Measurements from ENCODE around the gene GPS1.

The GPS1 gene

GRCh38 chr17:82081546-82081945, 29.8 kb downstream of the GPS1 start:
- DNase-seq: no peak

DNA sequence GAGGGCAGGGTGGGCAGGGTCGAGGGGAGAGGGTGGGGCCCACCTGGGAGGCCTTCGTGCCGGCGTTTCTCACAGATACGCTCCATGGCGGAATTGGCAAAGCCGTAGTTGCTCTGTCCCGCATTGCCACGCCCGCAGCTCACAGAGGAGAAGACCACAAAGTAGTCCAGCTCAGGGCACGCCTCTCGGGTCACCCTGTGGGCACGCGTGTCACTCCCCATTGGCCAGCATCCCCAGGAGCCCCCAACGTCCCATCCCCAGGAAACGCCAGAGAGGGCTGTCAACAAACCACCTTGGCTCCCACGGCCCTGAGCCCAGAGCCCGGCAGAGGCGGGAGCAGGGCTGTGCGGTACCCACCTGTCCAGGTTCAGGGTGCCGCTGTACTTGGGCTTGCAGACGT, 30.3 kb downstream of the GPS1 start:
- DNase-seq: no peak

DNA sequence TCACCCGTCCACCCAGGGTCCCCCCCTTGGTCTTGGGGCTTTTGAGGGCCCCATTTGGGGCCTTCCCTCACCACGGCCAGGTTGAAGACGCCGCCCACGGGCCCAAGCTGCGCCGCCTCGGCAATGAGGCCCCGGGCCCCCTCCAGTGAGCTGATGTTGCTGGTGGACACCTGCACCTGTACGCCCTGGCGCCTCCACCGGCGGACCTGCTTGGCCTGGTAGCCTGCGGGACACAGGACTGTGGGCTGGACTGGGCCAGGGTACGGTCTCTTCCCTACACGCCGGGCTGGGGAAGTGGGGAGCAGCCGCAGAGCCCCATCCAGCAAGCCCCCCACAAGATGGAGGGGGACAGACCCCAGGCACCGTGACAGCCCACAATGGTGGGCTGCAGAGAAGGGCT, 30.8 kb downstream of the GPS1 start:
- no peak for DNase-seq

DNA sequence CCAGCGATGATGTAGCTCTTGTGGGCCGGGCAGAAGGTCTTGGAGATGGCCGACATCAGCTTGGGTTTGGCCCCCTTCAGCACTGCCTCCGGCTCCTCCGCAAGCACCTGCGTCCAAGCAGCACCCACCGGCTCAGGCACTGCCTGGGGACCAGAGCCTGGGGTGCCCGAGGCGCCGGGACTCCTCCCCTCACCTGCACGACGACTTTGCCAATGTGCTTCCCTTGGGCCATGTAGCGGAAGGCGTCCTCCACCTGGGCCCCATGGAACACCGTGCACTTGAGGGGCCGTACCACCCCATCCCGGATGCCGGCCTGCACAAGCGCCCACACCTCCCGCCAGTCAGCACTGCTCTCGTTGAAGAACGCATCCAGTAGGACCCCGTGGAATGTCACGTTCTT, 31.3 kb downstream of the GPS1 start:
- no peak for DNase-seq

GRCh38 chr17:82083533-82084359, 32.0 kb downstream of the GPS1 start:
- no peak for DNase-seq

GRCh38 chr17:82084373-82085030, 32.8 kb downstream of the GPS1 start:
- DNase-seq: no peak

GRCh38 chr17:82085031-82085861, 33.5 kb downstream of the GPS1 start:
- DNase-seq: no peak

GRCh38 chr17:82085931-82086764, 34.5 kb downstream of the GPS1 start:
- no peak for DNase-seq

- no peak for DNase-seq
These were observed 35.5 kb downstream of the GPS1 start for GRCh38 chr17:82086941-82087906.

DNA sequence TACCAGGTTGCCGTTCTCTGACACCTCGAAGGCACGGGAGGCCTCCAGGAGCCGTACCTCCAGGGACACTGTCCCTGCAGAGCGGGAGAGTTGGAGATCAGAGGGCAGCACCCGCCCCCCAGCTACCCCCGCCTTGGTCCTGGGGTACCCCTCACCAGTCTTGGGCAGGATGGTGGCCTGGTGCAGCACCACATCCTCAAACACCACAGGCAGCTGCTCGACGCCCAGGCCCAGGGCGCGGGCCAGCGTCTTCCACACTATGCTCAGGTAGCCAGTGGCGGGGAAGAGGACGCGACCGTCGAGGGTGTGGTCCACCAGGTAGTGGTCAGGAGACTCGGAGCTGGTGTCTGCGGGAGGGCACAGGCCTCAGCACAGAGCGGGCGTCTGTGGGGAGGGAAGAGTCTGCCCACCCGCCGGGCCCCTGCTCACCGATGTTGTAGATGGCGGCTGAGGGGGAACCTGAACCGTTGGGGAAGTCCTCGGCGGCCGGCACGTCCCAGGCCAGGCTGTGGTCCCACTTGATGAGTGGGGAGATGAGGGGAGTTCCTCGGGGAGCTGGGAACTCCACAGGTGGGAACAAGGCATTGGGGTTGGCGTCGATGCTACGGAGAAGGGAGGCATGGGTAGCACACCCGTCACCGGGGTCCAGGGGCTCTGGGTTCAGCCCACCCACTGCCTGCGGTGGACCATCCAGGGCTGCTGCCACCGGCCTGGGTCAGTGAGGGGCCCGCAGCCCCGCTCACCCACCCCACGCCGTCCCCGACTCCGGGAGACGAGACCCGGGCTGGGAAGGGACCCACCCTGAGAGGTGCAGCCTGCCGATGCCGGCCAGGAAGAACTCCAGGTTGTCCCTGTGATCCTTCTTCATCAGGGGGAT, 36.5 kb downstream of the GPS1 start:
- no peak for DNase-seq

- no peak for DNase-seq
These were observed 37.4 kb downstream of the GPS1 start for GRCh38 chr17:82088838-82089722.

- DNase-seq: no peak
These were observed 38.2 kb downstream of the GPS1 start for GRCh38 chr17:82089723-82090548.

DNA sequence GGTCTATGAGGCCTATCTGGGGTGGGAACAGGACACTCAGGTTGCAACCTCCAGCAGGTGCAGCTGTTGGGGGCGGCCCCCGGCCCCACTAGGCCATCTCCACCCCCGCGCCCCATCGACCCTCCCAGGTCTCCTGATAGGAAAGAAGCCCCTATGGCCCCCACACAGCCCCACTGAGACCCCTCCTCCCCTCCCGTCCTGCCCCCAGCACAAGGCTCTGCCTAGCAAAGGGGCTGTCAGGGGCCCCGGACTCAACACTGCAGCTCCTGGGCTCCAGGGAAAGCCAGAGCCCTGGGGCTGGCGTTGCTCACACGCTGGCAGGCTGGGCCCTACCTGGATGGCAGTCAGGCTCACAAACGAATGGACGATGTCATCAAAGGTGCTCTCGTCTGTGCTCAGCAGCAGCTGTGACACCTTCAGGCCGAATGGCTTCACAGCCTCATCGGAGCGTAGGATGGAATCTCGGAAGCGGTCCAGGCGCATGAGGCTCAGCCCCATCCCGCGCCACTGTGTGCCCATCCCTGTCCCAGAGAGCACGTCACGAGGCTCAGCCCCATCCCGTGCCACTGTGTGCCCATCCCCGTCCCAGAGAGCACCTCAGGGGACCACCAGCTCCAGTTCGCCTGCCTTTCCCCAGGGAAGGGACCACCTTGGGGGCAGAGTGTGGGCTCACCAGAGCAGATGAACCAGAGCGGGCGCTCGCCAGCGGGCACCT, 39.0 kb downstream of the GPS1 start:
- DNase-seq: no peak

GRCh38 chr17:82091264-82092066, 39.8 kb downstream of the GPS1 start:
- DNase-seq: no peak

GRCh38 chr17:82092094-82092586, 40.4 kb downstream of the GPS1 start:
- no peak for DNase-seq

GRCh38 chr17:82092628-82092994, 40.9 kb downstream of the GPS1 start:
- DNase-seq: no peak
